Calu3 (cell line): ENCODE measurements around the gene SLC38A7. TPM values are rescaled to one million over a fixed set of nuclear protein-coding genes. Genes with fewer than 3 reads are reported as not detected.
"Not testable (repeated sequence)": the region's sequence is repeated elsewhere in the genome, so short reads cannot be mapped to it uniquely, and the experiment has no call there.

Experiments used
- BruUV-seq: library from RNA; stranded (reverse); fragments of 400-500 nt; replicated peaks from 2 replicates; lab custom pipeline; 2021; lab: Mats Ljungman, UMichigan
- CTCF ChIA-PET: fragments of 300-600 bp; sonication (Branson Sonifier 250); formaldehyde crosslinking; loops from one replicate; lab custom pipeline; 2022; ENCODE audit warnings: antibody characterized with exemption; lab: Charles Lee
- DNase-seq: peaks from one replicate; pipeline ENCODE4 v3.0.0; 2022
- H3K27ac Mint-ChIP-seq: one replicate; pipeline ENCODE4 v1.8.0; 2022; ENCODE audit warnings: mixed read lengths; ENCODE audit not compliant: unreplicated experiment
- H3K27me3 Mint-ChIP-seq: one replicate; pipeline ENCODE4 v1.8.0; 2022; ENCODE audit warnings: mixed read lengths; ENCODE audit not compliant: unreplicated experiment
- H3K36me3 Mint-ChIP-seq: one replicate; pipeline ENCODE4 v1.8.0; 2022; ENCODE audit warnings: mild to moderate bottlenecking, moderate library complexity, mixed read lengths; ENCODE audit not compliant: insufficient read depth, unreplicated experiment
- H3K4me1 Mint-ChIP-seq: one replicate; pipeline ENCODE4 v1.8.0; 2022; ENCODE audit warnings: mild to moderate bottlenecking, low read depth, mixed read lengths; ENCODE audit not compliant: unreplicated experiment
- H3K4me3 Mint-ChIP-seq: one replicate; pipeline ENCODE4 v1.8.0; 2022; ENCODE audit warnings: mild to moderate bottlenecking, low read depth, moderate library complexity, mixed read lengths; ENCODE audit not compliant: unreplicated experiment
- H3K9me3 Mint-ChIP-seq: one replicate; pipeline ENCODE4 v1.8.0; 2022; ENCODE audit warnings: low read depth, mixed read lengths; ENCODE audit not compliant: unreplicated experiment
- CTCF ChIP-seq: fragments of 200-600 bp; IDR thresholded peaks from one replicate; pipeline ENCODE4 v1.8.0; 2022; ENCODE audit warnings: antibody characterized with exemption; ENCODE audit not compliant: unreplicated experiment
- intact Hi-C: fragments of 100-400 bp; cut with micrococcal nuclease; formaldehyde crosslinking; loops from one replicate; pipeline ENCODE4 v1.10.0; 2022; ENCODE audit not compliant: unreplicated experiment
- total RNA-seq: library from RNA; stranded (reverse); gene quantifications from 2 replicates; pipeline ENCODE4 v1.2.3, GENCODE V29; 2022

SLC38A7 gene
- total RNA-seq, 1 experiment from 2014 or later, result 23.3 TPM

GRCh38 chr16:58639230-58639629, 45.3 kb downstream of the SLC38A7 start:
- CTCF ChIA-PET, result interaction anchor here (0.7 to 0.8 kb wide), 2 partner anchors 22 to 552 kb away, joined by 3 to 7 read pairs; no protein-coding TSS in a partner anchor
- Mint-ChIP-seq H3K4me1 (peaks cover 13% of the 10 kb centered on the region), H3K4me3 (no peak overlapping the region), H3K36me3 (no peaks in the 10 kb centered on the region), H3K27ac (no peak overlapping the region), H3K9me3 (no peaks in the 10 kb centered on the region), H3K27me3 (no peaks in the 10 kb centered on the region)
- TF ChIP-seq CTCF, result no peak
- no peak for DNase-seq
- no TSS peak for BruUV-seq
- intact Hi-C loops, result loop anchor here (10.0 kb wide), 1 partner anchor 304 kb away; no protein-coding TSS in a partner anchor

GRCh38 chr16:58638148-58639036, 46.2 kb downstream of the SLC38A7 start:
- Mint-ChIP-seq H3K4me3 (no peak overlapping the region), H3K27me3 (no peaks in the 10 kb centered on the region), H3K4me1 (peaks cover 13% of the 10 kb centered on the region), H3K27ac (peak overlapping the region; percentile 38), H3K9me3 (no peaks in the 10 kb centered on the region), H3K36me3 (no peaks in the 10 kb centered on the region)
- BruUV-seq, result no TSS peak
- TF ChIP-seq CTCF, result peak; percentile 59
- CTCF ChIA-PET, result interaction anchor here (0.8 kb wide), 2 partner anchors 23 to 35 kb away, joined by 3 read pairs; no protein-coding TSS in a partner anchor
- DNase-seq, result peak; percentile 77
- intact Hi-C loops, result loop anchor here (1.0 to 10.0 kb wide), 2 partner anchors 126 to 304 kb away; no protein-coding TSS in a partner anchor

- H3K9me3 Mint-ChIP-seq, H3K36me3 Mint-ChIP-seq, BruUV-seq, H3K27me3 Mint-ChIP-seq, DNase-seq, H3K27ac Mint-ChIP-seq, H3K4me3 Mint-ChIP-seq, CTCF ChIA-PET: not testable (repeated sequence)
- intact Hi-C loops, result loop anchor here (10.0 kb wide), 1 partner anchor 302 kb away; no protein-coding TSS in a partner anchor
- H3K4me1 Mint-ChIP-seq, result peaks cover 13% of the 10 kb centered on the region
Measured at GRCh38 chr16:58637021-58637420, 47.5 kb downstream of the SLC38A7 start.

- no peaks in the 10 kb centered on the region for H3K9me3 Mint-ChIP-seq
- no peak for TF ChIP-seq CTCF
- no peaks in the 10 kb centered on the region for H3K36me3 Mint-ChIP-seq
- no peak overlapping the region for H3K27ac Mint-ChIP-seq
- H3K4me1 Mint-ChIP-seq, result peaks cover 13% of the 10 kb centered on the region
- intact Hi-C loops, result loop anchor here (10.0 kb wide), 1 partner anchor 302 kb away; no protein-coding TSS in a partner anchor
- no peak overlapping the region for H3K4me3 Mint-ChIP-seq
- CTCF ChIA-PET, result no interaction called here
- no peak for DNase-seq
- BruUV-seq, result no TSS peak
- no peaks in the 10 kb centered on the region for H3K27me3 Mint-ChIP-seq
Measured at GRCh38 chr16:58636466-58636865, 48.1 kb downstream of the SLC38A7 start.
